ENCODE results near the gene URB1.
"Not testable (repeated sequence)": the region's sequence is repeated elsewhere in the genome, so short reads cannot be mapped to it uniquely, and the experiment has no call there.

URB1 gene

DNA sequence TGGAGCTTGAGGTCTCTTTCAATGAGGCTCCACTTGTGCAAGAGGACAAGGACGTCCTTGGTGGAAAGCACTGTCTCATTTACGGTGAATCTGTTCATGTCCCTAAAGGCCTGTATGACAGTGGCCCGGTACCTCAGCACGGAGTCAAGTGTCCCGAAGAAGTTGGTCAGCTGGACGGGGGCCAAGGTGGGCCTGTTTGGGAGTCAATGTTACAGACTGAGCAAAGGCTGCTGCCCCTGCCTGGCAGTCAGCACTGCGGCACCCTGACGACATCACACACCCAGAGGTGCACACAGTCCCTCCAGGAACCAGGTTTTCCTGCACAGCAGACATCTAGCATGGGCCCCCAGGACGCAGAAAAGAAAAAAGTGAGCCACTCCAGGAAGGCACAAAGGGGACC is 75.1 kb downstream of the URB1 start:
- DNase-seq = no peak

DNA sequence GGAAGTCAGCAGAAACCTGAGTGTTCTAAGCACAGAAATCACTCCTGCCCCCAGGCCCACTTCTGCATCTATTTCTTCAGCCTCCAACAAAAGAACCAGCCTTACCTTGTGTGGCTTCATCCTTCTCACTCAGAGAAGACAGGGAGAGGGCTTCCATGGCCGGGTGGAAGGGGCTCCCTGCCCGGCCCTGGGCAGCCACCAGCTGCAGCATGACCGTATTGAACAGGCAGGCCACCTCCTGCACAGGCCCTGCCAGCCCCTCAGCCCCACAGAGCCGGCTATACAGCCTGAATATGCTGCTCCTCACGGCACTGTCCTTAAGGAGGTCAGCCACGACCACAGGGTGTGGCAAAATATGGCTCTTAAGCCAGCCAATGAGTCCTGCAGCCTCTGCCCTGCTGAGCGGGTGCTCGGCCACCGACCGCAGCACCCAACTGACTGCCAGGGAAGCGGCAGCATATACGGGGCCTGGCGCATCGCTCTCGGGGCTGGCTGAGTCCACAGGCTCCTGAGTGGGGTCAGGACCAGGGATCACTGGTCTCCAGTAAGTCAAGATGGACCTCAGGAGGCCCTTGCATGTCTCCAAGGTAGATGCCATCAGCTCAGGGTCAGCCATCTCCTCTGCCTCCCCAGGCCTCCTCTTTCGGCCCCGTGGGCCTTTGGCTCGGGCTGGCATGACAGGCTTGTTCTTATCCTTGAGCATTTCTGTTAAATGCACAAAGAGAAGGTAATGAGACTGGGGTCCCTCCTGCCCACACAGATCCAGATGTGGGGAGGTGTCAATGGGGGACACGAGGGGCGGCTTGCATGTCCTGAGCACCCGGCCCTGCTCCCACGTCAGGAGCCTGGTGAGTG is 76.2 kb downstream of the URB1 start:
- DNase-seq = no peak

DNA sequence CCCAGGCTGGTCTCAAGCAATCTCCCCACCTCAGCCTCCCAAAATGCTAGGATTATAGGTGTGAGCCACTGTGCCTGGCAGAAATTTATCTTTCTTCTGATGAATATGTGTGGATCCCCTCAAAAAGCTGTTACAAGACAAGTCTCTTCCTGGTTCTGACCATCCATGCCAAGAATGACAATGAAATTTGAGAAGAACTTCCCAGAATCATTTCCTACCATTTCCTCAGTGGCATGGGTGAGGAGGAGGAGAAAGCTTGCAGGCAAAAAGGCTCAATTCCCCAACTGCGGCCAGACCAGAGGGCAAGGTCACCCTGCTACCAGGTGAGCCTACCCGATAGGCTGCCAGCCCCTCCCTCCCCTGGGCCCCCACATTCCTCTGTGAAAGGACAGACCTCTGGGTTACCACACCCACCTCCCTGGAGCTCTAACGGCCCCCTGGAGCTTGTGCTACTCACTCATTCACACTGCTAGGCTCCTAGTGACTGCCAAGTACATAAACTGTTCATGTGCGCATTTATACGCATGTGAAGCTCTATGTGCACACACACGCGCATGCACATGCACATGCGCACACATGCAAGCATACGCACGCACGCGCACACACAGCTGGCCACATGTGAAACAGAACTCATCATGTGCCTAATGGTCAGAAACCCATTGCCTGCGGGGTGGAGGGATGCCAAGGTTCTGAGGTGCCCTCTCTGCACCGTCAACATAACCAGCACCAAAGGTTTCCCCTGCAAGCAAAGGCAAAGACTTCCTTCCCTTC is 77.1 kb downstream of the URB1 start:
- no peak for DNase-seq

- DNase-seq = no peak
Observed at GRCh38 chr21:32314806-32315205, 78.0 kb downstream of the URB1 start.

GRCh38 chr21:32312976-32313375 is 79.8 kb downstream of the URB1 start:
- DNase-seq = no peak

DNA sequence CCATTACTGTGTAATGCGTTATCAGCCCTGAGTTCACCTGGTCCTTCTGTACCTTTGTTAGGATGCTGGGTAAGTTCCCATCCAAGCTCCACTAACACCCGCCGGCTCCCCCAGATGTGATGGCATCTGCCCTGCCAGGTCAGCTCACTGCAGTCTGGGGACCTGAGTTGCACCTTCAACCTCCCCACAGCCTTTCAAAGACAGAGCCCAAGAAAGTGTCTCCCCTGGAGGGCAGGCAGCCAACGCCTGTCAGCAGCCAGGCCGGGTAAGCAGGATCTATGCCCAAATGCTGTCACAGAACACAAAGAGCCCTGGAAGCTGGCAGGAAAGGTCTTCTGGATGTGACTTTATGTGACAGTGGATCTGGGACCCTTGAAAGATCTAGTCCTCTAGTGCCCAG is 80.5 kb downstream of the URB1 start:
- no peak for DNase-seq

DNA sequence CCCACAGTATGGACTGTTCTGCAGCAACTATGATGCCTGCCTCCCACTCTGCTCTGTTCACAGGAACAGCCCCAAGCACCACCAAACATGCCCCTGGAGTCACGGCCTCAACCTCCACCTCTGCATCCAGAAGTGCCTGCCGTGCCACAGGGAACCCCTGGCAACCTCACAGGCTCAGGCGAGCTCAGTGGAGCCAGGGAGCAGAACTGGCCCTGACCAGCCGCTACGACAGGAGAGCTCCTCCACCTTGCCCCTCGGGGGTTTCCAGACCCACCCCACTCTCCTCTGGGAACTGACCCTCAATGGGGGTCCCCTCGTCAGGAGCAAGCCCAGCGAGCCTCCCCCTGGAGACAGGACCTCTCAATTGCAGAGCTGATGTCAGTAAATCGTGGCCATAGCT is 81.2 kb downstream of the URB1 start:
- no peak for DNase-seq

DNA sequence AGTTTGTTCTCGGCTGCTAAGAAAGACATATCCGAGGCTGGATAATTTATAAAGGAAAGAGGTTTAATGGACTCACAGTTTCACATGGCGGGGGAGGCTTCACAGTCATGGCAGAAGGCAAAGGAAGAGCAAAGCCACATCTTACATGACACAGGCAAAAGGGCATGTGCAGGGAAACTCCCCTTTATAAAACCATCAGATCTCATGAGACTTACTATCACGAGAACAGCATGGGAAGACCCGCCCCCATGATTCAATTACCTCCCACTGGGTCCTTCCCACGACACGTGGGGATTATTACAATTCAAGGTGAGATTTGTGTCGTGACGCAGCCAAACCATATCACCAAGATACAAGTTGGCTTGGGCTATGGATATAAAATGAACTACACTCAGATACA is 81.8 kb downstream of the URB1 start:
- not testable (repeated sequence) for DNase-seq

- no peak for DNase-seq
Observed at GRCh38 chr21:32309906-32310460, 82.8 kb downstream of the URB1 start.

GRCh38 chr21:32308696-32309095 is 84.1 kb downstream of the URB1 start:
- DNase-seq = no peak

GRCh38 chr21:32307706-32308105 is 85.1 kb downstream of the URB1 start:
- no peak for DNase-seq

- DNase-seq = no peak
Observed at GRCh38 chr21:32306021-32306780, 86.6 kb downstream of the URB1 start.

- DNase-seq = no peak
Observed at GRCh38 chr21:32304998-32305397, 87.8 kb downstream of the URB1 start.

DNA sequence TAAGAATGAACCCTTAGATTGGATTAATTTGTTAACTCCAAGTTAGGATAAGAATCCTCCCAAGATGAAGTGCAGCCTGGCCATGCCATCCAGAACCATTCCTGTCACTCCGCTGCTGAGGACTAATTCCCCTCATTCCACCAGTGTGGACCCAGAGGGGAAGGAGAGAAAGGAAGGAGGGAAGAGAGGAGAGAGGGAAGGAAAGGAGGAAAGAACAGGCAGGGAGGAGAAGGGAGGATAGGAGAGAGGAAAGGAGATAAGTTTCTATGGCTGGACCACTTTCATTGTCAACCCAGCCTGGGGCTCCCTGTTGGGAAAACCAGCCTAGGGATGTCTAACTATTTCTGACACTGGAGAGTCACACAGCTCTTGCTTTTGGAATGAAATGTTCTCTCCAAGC is 89.4 kb downstream of the URB1 start:
- DNase-seq = no peak

DNA sequence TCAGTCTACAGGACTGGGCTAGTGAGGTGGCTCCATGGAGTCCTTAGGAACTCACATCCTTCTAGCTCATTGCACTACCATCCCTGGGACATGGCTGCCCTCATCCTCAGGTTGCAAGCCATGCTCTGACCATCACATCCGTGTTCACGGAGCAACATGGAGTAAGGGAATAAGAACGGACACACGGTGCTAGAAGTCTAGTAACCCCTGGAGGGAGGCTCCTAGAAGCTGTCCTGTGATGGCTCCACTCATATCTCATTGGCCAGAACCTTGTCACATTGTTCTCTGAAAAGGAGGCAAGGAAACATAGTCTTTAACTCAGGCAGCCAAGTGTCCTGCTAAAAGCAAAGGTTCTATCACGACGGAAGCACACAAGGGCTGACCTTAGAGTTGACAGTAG is 90.3 kb downstream of the URB1 start:
- DNase-seq = no peak

- DNase-seq = no peak
Observed at GRCh38 chr21:32301596-32301995, 91.2 kb downstream of the URB1 start.

DNA sequence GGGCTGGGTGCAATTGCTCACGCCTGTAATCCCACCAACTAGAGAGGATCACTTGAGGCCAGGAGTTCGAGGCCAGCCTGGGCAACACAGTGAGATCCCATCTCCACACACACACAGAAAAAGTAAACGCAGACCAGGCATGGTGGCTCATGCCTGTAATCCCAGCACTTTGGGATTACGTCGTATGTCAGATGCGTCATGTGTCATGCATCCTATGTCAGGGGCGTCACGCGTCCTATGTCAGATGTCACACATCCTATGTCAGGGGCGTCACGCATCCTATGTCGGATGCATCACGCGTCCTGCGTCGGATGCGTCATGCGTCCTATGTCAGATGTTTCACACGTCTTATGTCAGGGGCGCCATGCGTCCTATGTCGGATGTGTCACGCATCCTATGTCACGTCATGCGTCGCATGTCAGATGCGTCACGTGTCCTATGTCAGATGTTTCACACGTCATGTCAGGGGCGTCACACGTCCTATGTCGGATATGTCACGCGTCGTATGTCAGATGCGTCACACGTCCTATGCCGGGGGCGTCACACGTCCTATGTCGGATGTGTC is 92.6 kb downstream of the URB1 start:
- DNase-seq = no peak

DNA sequence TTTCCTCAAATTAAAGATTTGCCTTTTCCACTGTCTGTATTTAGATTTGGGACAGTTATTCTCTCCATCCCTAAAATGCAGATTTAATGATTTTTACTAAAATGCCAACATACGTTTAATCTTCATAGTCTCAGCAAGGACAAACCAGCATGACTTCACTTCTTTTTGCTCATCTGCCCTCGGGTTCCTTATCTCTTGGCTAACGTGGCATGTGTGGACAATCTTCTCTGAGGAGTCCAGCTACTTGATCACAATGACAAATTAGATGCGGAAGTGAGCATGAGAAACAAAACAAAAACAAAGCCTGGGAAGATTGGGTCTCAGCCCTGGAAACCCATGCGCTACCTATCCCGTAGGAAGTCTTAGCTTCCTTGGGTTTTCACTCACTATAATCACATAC is 93.1 kb downstream of the URB1 start:
- DNase-seq = no peak

GRCh38 chr21:32298658-32299081 is 94.1 kb downstream of the URB1 start, which contains the start of gene MRAP:
Gene MRAP (plus strand): TSS chr21:32298855. CDS start chr21:32298972, 117 bp downstream.
- no peak for DNase-seq

GRCh38 chr21:32298148-32298559 is 94.7 kb downstream of the URB1 start:
- DNase-seq = no peak

DNA sequence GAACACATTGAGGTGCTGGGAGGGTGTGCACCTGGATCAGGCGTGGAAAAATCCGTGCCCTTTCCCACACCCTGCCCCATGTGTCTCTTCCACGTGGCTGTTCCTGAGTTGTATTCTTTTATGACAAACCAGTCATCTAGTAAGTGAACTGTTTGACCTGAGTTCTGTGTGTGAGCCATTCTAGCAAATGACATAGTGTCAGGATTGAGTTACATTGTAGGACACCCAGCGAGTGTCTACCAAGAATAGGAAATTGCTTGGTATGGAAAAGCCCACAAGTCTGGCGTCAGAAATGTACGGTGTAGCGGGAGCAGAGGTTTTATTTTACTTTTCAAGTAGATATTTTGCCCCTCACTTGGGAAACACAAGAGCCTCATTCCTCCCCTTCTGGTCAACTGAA is 95.4 kb downstream of the URB1 start:
- no peak for DNase-seq

GRCh38 chr21:32285476-32285875 is 107.3 kb downstream of the URB1 start:
- DNase-seq = no peak

DNA sequence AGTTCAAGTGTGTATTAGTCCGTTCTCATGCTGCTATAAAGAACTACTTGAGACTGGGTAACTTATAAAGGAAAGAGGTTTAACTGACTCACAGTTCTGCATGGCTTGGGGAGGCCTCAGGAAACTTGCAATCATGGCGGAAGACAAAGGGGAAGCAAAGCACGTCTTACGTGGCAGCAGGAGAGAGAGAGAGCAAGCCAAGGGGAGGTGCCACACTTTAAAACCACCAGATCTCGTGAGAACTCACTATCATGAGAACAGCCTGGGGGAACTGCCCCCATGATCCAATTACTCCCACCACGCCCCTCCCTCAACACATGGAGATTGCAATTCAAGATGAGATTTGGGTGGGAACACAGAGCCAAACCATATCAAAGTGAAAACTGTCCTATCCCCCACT is 109.8 kb downstream of the URB1 start:
- DNase-seq = no peak

Measured in activated CD8-positive, alpha-beta memory T cell treated with anti-CD3 and anti-CD28 coated beads, Interleukin-2, amount 50 U/mL, for 4 hours (primary cell).